Measurements from ENCODE around the gene C5AR2.

C5AR2 gene

GRCh38 chr19:47310819-47311218 lies 21.2 kb upstream of the C5AR2 start:
- no peaks in the 10 kb centered on the region; the same call in 1 of the 2 replicates for H3K9me3 ChIP-seq
- TF ChIP-seq, protein P1, sequence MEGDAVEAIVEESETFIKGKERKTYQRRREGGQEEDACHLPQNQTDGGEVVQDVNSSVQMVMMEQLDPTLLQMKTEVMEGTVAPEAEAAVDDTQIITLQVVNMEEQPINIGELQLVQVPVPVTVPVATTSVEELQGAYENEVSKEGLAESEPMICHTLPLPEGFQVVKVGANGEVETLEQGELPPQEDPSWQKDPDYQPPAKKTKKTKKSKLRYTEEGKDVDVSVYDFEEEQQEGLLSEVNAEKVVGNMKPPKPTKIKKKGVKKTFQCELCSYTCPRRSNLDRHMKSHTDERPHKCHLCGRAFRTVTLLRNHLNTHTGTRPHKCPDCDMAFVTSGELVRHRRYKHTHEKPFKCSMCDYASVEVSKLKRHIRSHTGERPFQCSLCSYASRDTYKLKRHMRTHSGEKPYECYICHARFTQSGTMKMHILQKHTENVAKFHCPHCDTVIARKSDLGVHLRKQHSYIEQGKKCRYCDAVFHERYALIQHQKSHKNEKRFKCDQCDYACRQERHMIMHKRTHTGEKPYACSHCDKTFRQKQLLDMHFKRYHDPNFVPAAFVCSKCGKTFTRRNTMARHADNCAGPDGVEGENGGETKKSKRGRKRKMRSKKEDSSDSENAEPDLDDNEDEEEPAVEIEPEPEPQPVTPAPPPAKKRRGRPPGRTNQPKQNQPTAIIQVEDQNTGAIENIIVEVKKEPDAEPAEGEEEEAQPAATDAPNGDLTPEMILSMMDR (IDR thresholded peaks at IDR 0.05; ENCODE audit: low read depth, low read length): no peak
- peak; percentile 84 for DNase-seq
- peaks cover 16% of the 10 kb centered on the region for H3K27me3 ChIP-seq
- H3K36me3 ChIP-seq: no peaks in the 10 kb centered on the region
- no peaks in the 10 kb centered on the region for H3K4me1 ChIP-seq
- H3K4me3 ChIP-seq (ENCODE audit: low read depth, low read length): no peak overlapping the region; the same call in 1 of the 2 replicates

DNA sequence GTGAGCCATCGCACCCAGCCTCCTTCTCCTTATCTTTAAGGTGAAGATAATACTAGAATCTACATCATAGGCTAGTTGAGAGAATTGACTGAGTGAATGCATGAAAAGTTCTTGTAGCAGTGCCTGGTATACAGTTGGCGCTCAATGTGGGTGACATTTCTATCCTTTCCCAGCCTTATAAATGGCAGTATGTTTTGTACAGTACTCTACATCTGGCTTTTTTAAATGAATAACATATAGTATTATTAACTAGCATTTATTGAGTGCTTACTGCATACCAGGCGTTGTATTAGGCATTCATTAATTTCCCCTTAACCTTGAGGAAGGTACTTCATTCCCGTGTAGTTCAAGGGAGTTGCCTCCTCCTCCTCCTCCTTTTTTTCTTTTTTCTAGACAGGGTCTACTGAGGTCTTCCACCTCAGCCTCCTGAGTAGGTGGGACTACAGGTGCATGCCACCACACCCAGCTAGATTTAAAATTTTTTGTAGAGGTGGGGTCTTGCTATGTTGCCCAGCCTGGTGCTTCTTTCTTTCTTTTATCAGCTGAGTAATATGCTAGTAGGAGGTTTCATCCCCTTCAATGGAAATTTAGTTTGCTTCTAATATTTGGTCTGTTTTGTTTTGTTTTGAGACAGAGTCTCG lies 19.5 kb upstream of the C5AR2 start:
- Histone ChIP-seq H3K9me3 (no peaks in the 10 kb centered on the region; the same call in 1 of the 2 replicates), H3K36me3 (no peaks in the 10 kb centered on the region), H3K27me3 (peaks cover 16% of the 10 kb centered on the region), H3K4me1 (no peaks in the 10 kb centered on the region), H3K4me3 (ENCODE audit: low read depth, low read length) (no peak overlapping the region)
- TF ChIP-seq, protein P1 (IDR thresholded peaks at IDR 0.05; ENCODE audit: low read depth, low read length): no peak
- no peak for DNase-seq

DNA sequence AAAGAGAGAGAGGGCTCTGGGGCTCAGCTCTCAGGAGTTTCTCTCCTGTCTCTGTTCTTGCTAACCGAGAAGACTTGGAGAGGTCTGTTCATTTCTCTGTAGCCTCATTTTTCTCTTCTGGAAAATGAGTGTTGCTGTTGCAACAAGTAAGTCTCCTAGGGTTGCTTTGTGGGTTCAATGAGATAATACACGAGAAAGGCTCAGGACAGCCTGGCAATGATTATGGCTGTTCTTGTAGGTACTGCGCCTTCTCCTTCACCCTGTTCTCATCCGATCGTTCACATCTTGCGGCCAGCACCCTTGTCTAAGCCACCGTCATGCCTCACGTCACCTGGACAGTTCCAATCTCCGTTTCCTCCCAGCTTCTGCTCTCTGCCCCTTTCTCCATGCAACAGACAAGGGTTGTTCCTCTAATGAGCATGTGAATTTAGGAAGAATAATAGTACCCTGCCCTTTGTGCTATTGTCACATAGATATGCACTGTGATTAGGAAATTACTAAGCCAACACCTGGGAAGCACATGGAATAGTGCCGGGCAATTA lies 18.1 kb upstream of the C5AR2 start:
- Histone ChIP-seq H3K4me1 (no peaks in the 10 kb centered on the region), H3K9me3 (no peaks in the 10 kb centered on the region; the same call in 1 of the 2 replicates)

DNA sequence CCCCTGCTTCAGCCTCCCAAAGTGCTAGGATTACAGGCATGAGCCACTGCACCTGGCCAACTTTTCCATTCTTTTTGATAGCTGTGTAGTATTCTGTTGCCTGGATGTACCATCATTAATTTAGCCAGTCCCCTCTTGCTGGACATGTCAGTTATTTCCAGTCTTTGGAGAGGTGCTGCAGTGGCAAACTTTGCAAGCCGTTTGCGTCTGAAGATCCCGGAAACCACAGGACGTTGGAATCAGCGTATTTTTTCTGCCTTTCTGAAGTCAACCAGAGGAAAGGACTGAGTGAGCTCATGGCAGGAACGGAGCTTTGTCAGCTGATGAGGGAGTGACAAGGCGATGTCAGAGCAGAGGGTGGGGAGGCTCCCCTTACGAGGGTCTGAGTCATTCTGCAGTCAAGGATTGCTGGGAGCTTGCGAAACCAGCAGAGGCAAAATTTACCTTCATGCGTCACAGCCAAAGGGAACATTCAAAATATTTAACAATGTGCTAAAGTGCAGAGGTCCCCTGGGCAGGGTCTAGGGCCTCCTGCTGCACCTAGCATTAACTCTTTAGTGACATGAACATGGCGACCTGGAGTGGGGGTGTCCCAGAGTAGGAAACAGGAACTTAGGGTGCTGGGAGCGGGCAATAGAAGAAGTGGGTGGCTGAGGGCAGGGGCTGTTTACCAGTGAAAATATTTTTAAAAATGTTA lies 16.7 kb upstream of the C5AR2 start:
- Histone ChIP-seq H3K4me1 (no peaks in the 10 kb centered on the region), H3K36me3 (no peaks in the 10 kb centered on the region), H3K9me3 (no peaks in the 10 kb centered on the region; the same call in 1 of the 2 replicates), H3K4me3 (ENCODE audit: low read depth, low read length) (no peak overlapping the region), H3K27me3 (peaks cover 7% of the 10 kb centered on the region; the same call in 1 of the 2 replicates)
- TF ChIP-seq, protein P1 (IDR thresholded peaks at IDR 0.05; ENCODE audit: low read depth, low read length): no peak
- no peak for DNase-seq

More for the DNA sequence above, 18.1 kb upstream of the C5AR2 start:
- no peak for DNase-seq
- Histone ChIP-seq H3K27me3 (peaks cover 15% of the 10 kb centered on the region), H3K36me3 (no peaks in the 10 kb centered on the region), H3K4me3 (ENCODE audit: low read depth, low read length) (no peak overlapping the region)
- TF ChIP-seq, protein P1 (IDR thresholded peaks at IDR 0.05; ENCODE audit: low read depth, low read length): no peak

DNA sequence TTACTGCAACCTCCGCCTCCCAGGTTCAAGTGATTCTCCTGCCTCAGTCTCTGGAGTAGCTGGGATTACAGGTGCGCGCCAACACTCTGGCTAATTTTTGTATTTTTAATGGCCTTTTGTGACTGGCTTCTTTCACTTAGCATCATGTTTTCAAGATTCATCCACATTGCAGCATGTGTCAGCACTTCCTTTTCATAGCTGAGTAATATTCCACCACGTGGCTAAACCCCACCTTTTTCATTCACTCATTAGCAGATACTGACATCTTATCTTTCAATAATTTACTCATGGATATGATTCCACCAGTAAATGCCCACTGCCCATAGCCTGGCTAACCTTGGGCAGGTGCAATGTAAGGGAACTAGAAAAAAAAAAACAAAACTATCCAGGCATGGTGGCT lies 15.5 kb upstream of the C5AR2 start:
- Histone ChIP-seq H3K4me1 (no peaks in the 10 kb centered on the region), H3K9me3 (no peaks in the 10 kb centered on the region; the same call in 1 of the 2 replicates), H3K36me3 (no peaks in the 10 kb centered on the region), H3K4me3 (ENCODE audit: low read depth, low read length) (no peak overlapping the region), H3K27me3 (peaks cover 3% of the 10 kb centered on the region; the same call in 1 of the 2 replicates)
- TF ChIP-seq, protein P1 (IDR thresholded peaks at IDR 0.05; ENCODE audit: low read depth, low read length): no peak
- DNase-seq: no peak
